Mucosa of stomach (tissue), 1 donor: Measurements from ENCODE around the gene OSBPL2.

Experiments
- H3K27me3 ChIP-seq: one replicate; pipeline ENCODE4 v1.7.0; 2013; ENCODE audit warnings: mild to moderate bottlenecking, low read length; ENCODE audit not compliant: control insufficient read depth, insufficient read depth
- H3K36me3 ChIP-seq: one replicate; pipeline ENCODE4 v1.7.0; 2013; ENCODE audit warnings: low read length; ENCODE audit not compliant: control insufficient read depth, insufficient read depth
- H3K4me1 ChIP-seq: one replicate; pipeline ENCODE4 v1.7.0; 2013; ENCODE audit warnings: mild to moderate bottlenecking, low read length; ENCODE audit not compliant: control insufficient read depth, insufficient read depth
- H3K4me3 ChIP-seq: one replicate; pipeline ENCODE4 v1.7.0; 2013; ENCODE audit warnings: low read length
- H3K9ac ChIP-seq: one replicate; pipeline ENCODE4 v1.7.0; 2013; ENCODE audit warnings: mild to moderate bottlenecking, low read length, moderate library complexity
- H3K9me3 ChIP-seq: one replicate; pipeline ENCODE4 v1.7.0; 2013; ENCODE audit warnings: mild to moderate bottlenecking, low read length, moderate library complexity; ENCODE audit not compliant: control insufficient read depth
- donor health status: Pancreatic carcinoma.

The OSBPL2 gene

DNA sequence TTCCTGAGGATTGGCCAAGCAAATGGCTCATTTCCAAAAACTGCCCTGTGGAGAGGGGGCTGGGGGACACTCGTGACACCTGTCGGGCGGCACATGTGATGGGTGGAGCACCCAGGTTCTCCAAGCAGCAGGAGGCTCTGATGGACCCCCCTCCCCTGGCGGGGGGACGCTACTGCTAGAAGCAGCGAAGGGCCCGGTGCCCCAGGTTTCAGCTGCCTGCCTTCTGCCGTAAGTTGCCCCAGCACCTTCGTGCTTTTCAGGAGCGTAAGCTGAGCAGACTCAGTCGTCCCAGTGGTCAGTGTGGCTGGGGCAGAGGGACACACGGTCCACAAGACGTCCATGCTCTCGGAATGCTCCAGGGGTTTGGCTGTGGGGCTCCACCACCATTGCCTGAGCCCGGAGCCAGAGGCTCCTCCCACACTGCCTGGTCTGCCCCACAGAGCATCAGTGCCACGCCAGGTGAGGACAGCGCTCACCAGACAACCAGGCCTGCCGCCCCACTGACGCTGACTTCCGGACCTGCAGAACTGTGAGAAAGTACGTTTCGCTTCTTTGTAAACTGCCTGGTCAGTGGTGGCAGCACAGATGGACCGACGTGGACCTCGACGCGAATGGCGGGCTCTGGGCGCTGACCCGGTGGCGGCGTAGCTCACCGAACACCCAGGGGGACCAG is 60.4 kb downstream of the OSBPL2 start:
- Histone ChIP-seq H3K9me3 (no peaks in the 10 kb centered on the region), H3K36me3 (no peaks in the 10 kb centered on the region)

DNA sequence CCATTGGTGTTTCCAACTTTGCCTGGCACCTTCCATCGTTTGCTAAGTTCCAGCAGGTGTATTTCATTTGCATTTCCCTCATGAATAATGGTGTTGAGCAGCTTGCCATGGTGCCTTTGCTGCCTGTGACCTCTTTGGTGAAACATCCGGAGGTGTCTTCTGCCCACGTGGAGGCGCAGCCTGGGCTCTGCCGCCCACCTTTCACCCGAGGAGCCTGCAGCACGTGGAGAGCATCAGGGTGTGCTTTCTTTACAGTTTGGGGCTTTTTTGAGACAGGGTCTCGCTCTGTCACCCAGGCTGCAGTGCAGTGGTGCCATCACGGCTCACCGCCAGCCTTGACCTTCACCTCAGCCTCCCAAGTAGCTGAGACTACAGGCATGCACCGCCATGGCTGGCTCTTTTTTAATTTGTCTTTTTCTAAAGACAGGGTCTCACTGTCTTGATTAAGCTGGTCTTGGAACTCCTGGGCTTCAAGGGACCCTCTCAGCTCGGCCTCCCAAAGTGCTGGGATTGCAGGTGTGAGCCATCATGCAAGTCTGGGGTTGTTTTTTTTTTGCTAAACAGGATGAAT is 61.4 kb downstream of the OSBPL2 start:
- Histone ChIP-seq H3K36me3 (no peaks in the 10 kb centered on the region), H3K4me1 (peaks cover 11% of the 10 kb centered on the region), H3K27me3 (no peaks in the 10 kb centered on the region), H3K9me3 (no peaks in the 10 kb centered on the region), H3K4me3 (no peak overlapping the region), H3K9ac (no peak overlapping the region)

More for the DNA sequence above, 60.4 kb downstream of the OSBPL2 start:
- peaks cover under 1% of the 10 kb centered on the region for H3K4me1 ChIP-seq
- no peaks in the 10 kb centered on the region for H3K27me3 ChIP-seq
- no peak overlapping the region for H3K9ac ChIP-seq
- H3K4me3 ChIP-seq = no peak overlapping the region

DNA sequence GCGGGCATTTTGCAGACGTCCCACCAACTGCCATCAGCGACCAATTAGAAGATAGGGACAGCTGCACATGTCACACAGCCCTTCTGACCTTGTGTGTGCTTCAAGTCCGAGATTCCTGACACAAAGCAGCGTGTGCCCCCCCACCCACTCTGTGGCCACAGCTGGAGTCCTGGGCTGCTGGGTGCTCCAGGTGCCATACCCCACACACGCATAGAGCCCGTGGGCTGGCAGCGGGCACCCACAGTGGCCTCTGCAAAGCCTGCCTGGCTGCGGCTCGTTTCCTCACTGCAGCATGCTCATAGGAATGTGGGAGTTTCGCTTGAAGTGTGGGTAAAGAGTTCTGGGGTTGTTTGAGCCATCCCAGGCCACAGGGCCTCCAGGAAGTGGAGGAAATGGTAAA is 62.0 kb downstream of the OSBPL2 start:
- H3K4me1 ChIP-seq = peaks cover 16% of the 10 kb centered on the region
- no peaks in the 10 kb centered on the region for H3K9me3 ChIP-seq
- no peaks in the 10 kb centered on the region for H3K27me3 ChIP-seq
- peaks cover under 1% of the 10 kb centered on the region for H3K36me3 ChIP-seq
- no peak overlapping the region for H3K9ac ChIP-seq
- H3K4me3 ChIP-seq = no peak overlapping the region

DNA sequence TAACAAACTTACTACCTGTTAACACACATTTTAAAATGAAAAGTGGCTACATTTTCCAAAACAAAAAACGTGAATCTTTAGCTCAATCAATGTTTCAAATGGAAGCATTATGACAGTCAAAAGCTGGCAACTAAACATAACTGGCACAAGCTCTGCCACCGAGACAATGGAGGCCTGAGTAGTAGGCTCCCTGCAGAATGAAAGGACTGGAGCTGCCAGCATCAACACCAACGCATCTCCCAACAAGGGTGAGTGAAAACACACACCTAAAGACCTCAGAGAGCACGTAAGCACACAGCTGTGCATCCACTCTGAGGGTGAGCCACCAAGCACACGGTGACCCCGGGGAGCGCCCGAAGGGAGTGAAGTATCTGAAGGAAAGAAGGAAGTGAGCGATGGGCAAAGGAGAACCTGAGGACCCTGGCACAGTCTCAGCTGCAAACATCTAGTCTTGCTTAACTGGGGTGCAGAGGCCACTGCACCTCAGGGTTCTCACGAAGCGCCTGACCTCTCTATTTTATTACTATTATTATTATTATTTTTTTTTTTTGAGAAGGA is 62.9 kb downstream of the OSBPL2 start:
- H3K4me3 ChIP-seq = no peak overlapping the region
- H3K4me1 ChIP-seq = peaks cover 21% of the 10 kb centered on the region
- no peaks in the 10 kb centered on the region for H3K27me3 ChIP-seq
- peaks cover 4% of the 10 kb centered on the region for H3K36me3 ChIP-seq
- H3K9me3 ChIP-seq = no peaks in the 10 kb centered on the region
- H3K9ac ChIP-seq = no peak overlapping the region

DNA sequence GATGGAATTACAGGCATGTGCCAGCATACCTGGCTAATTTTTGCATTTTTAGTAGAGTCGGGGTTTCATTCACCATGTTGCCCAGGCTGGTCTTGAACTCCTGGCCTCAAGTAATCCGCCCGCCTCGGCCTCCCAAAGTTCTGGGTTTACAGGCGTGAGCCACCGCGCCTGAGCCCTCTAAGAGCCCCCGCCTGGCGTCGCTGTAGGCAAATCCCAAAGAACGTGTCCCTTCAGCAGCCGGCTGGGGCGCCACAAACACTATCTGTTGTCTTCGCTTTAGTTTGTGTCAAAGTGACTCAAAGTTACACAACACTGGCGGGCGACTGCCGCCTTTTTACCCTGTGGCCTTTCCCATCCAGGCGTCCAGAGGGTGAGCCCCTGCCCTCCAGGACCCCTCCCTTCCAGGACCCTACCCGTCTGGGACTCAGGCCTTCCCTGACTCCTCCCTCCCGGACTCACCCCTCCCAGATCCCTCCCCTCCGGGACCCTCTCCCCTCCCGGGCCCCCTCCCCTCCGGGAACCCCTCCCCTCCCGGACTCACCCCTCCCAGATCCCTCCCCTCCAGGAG is 63.5 kb downstream of the OSBPL2 start:
- H3K36me3 ChIP-seq = peaks cover 4% of the 10 kb centered on the region
- peak overlapping the region; percentile 84 for H3K9ac ChIP-seq
- no peaks in the 10 kb centered on the region for H3K9me3 ChIP-seq
- H3K4me1 ChIP-seq = peaks cover 21% of the 10 kb centered on the region
- H3K27me3 ChIP-seq = no peaks in the 10 kb centered on the region
- H3K4me3 ChIP-seq = peak overlapping the region; percentile 87

DNA sequence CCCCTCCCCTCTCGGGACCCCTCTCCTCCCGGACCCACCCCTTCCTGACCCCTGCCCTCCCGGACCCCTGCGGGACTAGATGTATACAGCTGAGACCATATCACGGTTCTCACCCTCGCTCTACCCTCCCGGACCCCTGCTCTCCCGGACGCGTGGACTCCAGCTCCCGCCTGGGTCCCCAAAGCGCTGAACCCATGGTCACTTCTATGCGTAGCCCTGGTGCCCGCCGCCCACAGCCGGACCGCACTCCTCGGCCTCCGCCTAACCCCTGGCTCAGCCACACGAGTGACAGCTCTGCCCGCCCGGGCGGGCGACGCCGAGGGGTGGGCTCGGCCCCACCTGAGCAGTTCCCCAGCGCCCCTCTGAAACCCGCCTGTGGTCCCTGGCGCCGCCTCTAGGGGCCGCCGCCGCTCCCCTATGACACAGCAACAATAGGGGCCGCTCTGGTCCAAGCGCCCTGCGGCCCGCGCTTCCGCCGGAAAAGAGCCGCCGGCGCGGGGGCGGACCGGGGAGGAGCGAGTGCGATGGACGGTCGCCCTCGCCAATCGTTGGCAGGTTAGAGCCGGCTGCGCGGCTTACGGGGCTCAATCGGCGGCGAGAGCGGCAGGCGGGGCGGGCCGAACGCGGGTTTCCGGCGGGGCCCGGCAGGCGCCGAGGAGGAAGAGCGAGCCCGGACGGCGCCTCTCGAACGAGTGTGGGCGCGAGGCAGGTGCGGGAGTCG is 64.2 kb downstream of the OSBPL2 start, which contains the start of gene ADRM1:
Gene ADRM1, plus strand, starts transcription at position 657 of the 721 bp plus-strand sequence. CDS start 572 bp downstream, outside the sequence.
- peak within 1 kb of the TSS; percentile 84 for H3K9ac ChIP-seq
- H3K36me3 ChIP-seq = peaks cover 4% of the 10 kb centered on the region
- H3K4me3 ChIP-seq = peak within 1 kb of the TSS; percentile 87
- H3K4me1 ChIP-seq = peaks cover 21% of the 10 kb centered on the region
- no peaks in the 10 kb centered on the region for H3K27me3 ChIP-seq
- no peaks in the 10 kb centered on the region for H3K9me3 ChIP-seq

DNA sequence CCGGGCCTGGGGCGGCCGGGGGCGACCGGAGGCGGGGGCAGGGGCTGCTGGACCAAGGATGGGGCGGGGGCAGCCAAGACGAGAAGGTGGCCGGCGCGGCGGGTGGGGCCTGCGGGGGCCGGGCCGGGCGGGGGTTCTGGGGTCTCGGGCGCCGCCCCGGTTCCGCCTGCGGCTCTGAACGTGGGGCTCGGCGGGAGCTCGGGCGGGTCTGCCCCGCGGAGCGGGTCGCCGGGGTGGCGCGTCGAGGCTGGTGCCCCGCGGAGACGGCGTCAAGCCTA is 64.7 kb downstream of the OSBPL2 start:
- Histone ChIP-seq H3K36me3 (peaks cover 4% of the 10 kb centered on the region), H3K4me3 (no peak overlapping the region), H3K27me3 (no peaks in the 10 kb centered on the region), H3K9me3 (no peaks in the 10 kb centered on the region), H3K9ac (peak overlapping the region; percentile 74), H3K4me1 (peaks cover 21% of the 10 kb centered on the region)

DNA sequence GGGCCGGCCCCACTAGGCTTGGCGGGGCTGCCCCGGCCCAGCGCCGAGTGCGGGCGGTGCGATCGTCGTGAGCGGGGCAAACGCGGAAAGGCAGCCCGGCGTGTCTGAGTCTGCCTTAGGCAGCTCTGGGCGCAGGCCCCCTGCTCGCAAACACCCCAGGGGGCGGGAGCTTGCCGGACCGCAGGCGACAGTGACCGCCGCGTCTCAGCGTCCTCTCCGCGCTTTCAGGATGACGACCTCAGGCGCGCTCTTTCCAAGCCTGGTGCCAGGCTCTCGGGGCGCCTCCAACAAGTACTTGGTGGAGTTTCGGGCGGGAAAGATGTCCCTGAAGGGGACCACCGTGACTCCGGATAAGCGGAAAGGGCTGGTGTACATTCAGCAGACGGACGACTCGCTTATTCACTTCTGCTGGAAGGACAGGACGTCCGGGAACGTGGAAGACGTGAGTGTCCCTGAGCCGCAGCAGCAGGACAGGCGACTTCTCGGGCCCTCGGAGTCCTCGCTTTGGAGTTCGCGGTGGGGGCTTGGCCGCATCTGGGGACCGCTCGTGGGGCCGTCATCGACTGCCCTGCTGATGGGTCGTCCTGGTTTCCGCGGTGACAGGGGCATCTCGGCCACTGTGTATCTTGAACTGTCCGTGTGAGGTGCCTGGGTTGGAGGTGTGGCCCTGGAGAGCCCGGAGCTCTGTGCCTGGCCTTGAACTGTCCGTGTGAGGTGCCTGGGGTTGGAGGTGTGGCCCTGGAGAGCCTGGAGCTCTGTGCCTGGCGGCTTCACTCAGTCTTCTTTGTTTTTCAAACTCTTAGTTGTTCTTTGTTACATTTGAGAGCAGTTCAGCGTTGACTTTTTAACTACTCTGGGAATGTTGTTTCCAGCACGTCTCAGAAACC is 65.3 kb downstream of the OSBPL2 start:
- peak overlapping the region; percentile 27 for H3K4me3 ChIP-seq
- H3K9me3 ChIP-seq = no peaks in the 10 kb centered on the region
- peaks cover 4% of the 10 kb centered on the region for H3K36me3 ChIP-seq
- H3K4me1 ChIP-seq = peaks cover 21% of the 10 kb centered on the region
- H3K27me3 ChIP-seq = no peaks in the 10 kb centered on the region
- peak overlapping the region; percentile 74 for H3K9ac ChIP-seq

DNA sequence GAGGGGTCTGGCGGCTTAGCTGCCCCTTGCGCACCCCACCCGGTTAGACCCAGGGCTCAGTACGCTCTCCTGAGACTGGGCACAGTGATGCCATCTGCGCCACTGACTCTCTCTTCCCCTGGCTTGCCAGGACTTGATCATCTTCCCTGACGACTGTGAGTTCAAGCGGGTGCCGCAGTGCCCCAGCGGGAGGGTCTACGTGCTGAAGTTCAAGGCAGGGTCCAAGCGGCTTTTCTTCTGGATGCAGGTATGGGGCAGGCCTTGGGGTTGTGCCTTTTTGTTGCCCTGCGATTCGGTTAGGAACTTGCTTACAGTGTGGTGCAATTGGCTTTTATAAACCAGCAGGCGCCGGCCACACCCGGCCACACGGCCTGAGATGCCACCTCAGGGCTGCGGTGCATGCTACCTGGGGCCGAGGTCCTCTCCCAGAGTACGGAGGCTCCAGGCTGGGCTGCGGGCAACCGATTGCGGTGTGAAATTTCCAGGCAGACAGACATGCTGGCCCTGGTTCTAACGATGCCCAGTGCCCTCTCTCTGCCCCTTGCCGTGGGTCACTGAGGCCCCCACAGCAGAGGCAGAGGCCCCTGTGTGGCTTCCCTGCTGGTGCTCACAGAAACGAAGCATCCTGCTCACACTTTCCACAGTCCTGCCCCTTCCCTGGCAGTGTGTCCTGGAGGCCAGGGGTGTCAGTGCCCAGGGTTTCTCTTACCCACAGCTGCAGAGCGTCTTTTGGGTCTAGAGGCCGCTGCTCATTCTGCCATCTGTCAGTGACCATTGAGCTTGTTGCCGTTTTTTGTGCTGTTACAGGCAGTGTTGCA is 66.2 kb downstream of the OSBPL2 start:
- Histone ChIP-seq H3K9ac (peak overlapping the region; percentile 74), H3K4me1 (peaks cover 21% of the 10 kb centered on the region), H3K27me3 (no peaks in the 10 kb centered on the region), H3K4me3 (peak overlapping the region; percentile 27), H3K36me3 (peaks cover 4% of the 10 kb centered on the region), H3K9me3 (no peaks in the 10 kb centered on the region)

DNA sequence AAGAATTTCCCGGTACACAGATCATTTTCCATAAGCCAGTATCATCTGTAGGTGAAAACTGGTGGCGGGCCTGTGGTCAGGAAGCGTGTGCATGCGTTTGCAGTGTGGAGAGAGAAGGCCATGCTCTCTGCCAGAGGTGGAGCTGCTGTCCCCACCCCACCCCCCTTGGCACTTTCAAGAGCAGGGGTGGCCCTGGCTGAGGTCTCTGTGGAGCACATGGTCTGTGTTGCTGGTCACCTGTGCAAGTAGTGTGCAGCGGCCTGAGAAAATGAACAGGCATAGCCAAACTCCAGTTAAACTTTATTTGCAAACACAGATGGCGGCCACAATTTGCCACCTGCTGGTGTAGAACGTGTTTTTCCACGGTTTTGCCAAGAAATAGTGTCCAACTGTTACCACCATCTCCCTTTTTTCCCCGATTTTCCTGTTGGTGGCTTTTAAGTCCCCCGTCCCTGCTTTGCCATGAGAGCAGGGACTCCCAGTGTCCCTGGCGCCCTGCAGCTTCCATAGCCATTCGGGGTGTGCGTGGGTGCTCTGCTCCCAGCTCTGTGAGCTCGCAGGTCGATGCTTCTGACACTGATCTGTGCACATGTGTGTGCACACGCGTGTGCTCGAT is 66.9 kb downstream of the OSBPL2 start:
- Histone ChIP-seq H3K9ac (no peak overlapping the region), H3K4me3 (no peak overlapping the region), H3K36me3 (peaks cover 4% of the 10 kb centered on the region), H3K27me3 (no peaks in the 10 kb centered on the region), H3K4me1 (peaks cover 21% of the 10 kb centered on the region), H3K9me3 (no peaks in the 10 kb centered on the region)
